GM04504 (cell line): ENCODE measurements around the gene M1AP.

Source experiments
- DNase-seq: peaks from one replicate; pipeline ENCODE4 v3.0.0-alpha.2; 2012; ENCODE audit warnings: low read depth

The M1AP gene

GRCh38 chr2:74525717-74526648, 122.1 kb downstream of the M1AP start, which contains the start of gene DQX1:
Gene DQX1, minus strand, starts transcription at chr2:74526231. Its CDS starts 502 bp downstream, at chr2:74525729.
- DNase-seq = no peak

- no peak for DNase-seq
Measured at GRCh38 chr2:74524955-74525716, 123.0 kb downstream of the M1AP start.

GRCh38 chr2:74524005-74524404, 124.1 kb downstream of the M1AP start:
- DNase-seq = no peak

GRCh38 chr2:74522516-74522915, 125.6 kb downstream of the M1AP start:
- no peak for DNase-seq

GRCh38 chr2:74516650-74517049, 131.5 kb downstream of the M1AP start:
- DNase-seq = no peak

- DNase-seq = no peak
Measured at GRCh38 chr2:74515981-74516633, 132.0 kb downstream of the M1AP start.

- DNase-seq = no peak
Measured at GRCh38 chr2:74515271-74515980, 132.7 kb downstream of the M1AP start.

- DNase-seq = no peak
Measured at GRCh38 chr2:74514368-74515270, 133.5 kb downstream of the M1AP start, which contains the start of gene TLX2. Gene TLX2, plus strand, starts transcription at chr2:74514450. Its CDS starts 357 bp downstream, at chr2:74514807.

- DNase-seq = no peak
Measured at GRCh38 chr2:74513605-74514367, 134.3 kb downstream of the M1AP start.

- DNase-seq = no peak
Measured at GRCh38 chr2:74512744-74513604, 135.2 kb downstream of the M1AP start.

- DNase-seq = no peak
Measured at GRCh38 chr2:74511104-74511989, 136.8 kb downstream of the M1AP start.

GRCh38 chr2:74510272-74510671, 137.9 kb downstream of the M1AP start:
- DNase-seq = no peak

- DNase-seq = peak; percentile 57
Measured at GRCh38 chr2:74507926-74508520, 140.1 kb downstream of the M1AP start.
